ENCODE measurements around the gene PRR18.

The PRR18 gene

DNA sequence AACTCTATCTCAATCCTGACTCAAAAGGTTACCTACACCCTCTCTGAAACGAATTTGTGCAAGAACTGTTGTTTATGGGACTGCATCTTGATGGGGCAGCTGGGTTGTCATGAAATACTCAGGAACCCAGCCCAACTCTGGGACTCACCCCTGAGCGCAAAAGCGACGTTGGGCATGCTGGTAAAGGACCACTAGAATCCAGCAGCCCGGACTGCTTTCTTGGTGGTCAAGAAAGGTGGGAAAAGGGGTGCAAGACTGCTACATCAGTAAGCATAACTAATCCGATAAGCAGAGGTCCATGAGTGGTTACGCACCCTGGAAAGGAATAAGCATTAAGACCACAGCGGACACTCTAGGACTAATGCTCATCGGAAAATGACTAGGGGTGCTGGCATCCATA is 6.3 kb upstream of the PRR18 start:
- no peaks in the 10 kb centered on the region for H3K79me2 ChIP-seq (ENCODE audit: control insufficient read depth, insufficient read depth, low read length, unreplicated experiment)
- no peak overlapping the region for H3K4me3 ChIP-seq (ENCODE audit: low read depth, low read length)
- H3K27me3 ChIP-seq (ENCODE audit: insufficient read depth, low read length), result peaks cover 9% of the 10 kb centered on the region
- no peak overlapping the region for H2AFZ ChIP-seq (ENCODE audit: low read length, unreplicated experiment)
- no peaks in the 10 kb centered on the region for H3K36me3 ChIP-seq (ENCODE audit: insufficient read depth, low read length)
- no peak overlapping the region for H3K27ac ChIP-seq (ENCODE audit: low read depth, low read length)
- no peaks in the 10 kb centered on the region for H3K4me1 ChIP-seq (ENCODE audit: control insufficient read depth, insufficient read depth, low read length, unreplicated experiment)

DNA sequence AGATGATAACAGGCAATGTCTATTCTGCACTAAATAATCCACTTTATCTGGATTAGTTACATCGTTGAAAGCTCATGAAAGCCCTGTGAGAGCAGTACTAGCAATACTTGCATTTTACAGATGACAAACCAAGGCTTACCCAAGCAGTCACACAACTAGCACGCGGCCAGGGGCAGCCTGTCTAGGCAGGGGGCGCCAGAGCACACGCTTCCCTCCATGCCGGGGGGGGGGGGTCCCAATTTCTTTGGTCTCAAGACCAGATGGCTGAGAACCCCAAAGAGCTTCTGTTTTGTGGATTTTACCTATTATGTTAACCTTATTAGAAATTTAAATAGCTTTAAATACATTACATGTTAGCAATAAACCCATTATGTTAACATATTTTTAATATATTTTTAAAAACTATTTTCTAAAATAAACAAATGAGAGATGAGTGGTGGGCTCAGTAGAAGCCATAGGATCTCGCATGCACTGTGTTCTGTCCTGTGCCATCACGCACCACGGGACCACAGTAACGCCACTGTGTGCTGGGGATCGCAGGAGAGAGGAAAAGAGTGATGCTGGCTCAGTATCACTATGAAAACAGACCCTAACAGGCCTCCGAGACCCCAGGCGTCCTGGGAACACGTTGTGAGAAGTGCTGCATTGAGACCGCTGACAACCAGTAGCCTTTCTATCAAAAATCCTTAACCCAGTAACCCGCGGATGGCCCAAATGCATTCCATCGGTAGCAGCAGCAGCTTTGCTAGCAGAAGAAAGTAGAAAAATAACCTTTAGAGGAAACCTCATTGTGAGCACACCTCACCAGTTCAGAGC is 5.3 kb upstream of the PRR18 start:
- Histone ChIP-seq H3K27ac (ENCODE audit: low read depth, low read length) (no peak overlapping the region), H3K4me1 (ENCODE audit: control insufficient read depth, insufficient read depth, low read length, unreplicated experiment) (no peaks in the 10 kb centered on the region), H3K36me3 (ENCODE audit: insufficient read depth, low read length) (no peaks in the 10 kb centered on the region), H3K27me3 (ENCODE audit: insufficient read depth, low read length) (peaks cover 19% of the 10 kb centered on the region), H2AFZ (ENCODE audit: low read length, unreplicated experiment) (no peak overlapping the region), H3K79me2 (ENCODE audit: control insufficient read depth, insufficient read depth, low read length, unreplicated experiment) (no peaks in the 10 kb centered on the region), H3K4me3 (ENCODE audit: low read depth, low read length) (no peak overlapping the region)

DNA sequence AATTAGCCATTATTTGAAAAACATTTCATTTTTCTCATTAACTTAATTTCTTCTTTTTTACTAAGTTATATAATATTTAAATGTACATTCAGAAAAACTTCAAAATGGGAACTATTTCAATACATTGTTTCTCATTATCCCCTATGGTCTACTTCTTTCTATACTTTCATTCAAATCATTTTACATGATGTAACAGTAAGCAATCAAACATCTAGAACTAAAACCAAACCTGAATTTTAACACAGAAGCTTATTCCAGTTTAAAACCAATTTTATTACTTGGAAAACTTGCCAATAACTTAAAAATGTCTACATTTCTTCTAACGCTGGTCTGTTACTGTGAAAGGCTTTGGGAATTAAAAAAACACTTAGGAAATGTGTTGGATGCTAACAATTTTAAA is 4.6 kb upstream of the PRR18 start:
- H3K27ac ChIP-seq (ENCODE audit: low read depth, low read length), result no peak overlapping the region
- peaks cover 25% of the 10 kb centered on the region for H3K27me3 ChIP-seq (ENCODE audit: insufficient read depth, low read length)
- H3K4me1 ChIP-seq (ENCODE audit: control insufficient read depth, insufficient read depth, low read length, unreplicated experiment), result no peaks in the 10 kb centered on the region
- no peaks in the 10 kb centered on the region for H3K36me3 ChIP-seq (ENCODE audit: insufficient read depth, low read length)
- no peak overlapping the region for H3K4me3 ChIP-seq (ENCODE audit: low read depth, low read length)
- no peaks in the 10 kb centered on the region for H3K79me2 ChIP-seq (ENCODE audit: control insufficient read depth, insufficient read depth, low read length, unreplicated experiment)
- H2AFZ ChIP-seq (ENCODE audit: low read length, unreplicated experiment), result no peak overlapping the region

DNA sequence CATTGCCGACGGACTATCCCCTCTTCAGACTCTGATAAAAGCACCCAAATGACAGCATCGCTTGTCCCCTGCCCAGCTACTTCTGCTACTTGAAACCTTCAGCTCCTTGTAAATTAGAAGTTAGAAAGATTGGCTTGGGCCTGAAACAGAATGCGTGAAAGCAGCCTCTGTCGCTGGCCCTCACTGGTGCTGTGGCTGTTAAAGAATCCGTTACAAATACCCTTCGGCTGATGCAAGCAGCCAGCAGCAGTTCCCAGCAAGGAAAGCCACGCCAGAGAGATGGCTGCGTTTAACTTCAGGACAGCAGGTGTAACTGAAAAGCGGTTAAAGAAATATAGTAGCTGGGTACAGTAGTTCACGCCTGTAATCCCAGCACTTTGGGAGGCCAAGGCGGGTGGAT is 2.4 kb upstream of the PRR18 start:
- no peaks in the 10 kb centered on the region for H3K36me3 ChIP-seq (ENCODE audit: insufficient read depth, low read length)
- no peaks in the 10 kb centered on the region for H3K79me2 ChIP-seq (ENCODE audit: control insufficient read depth, insufficient read depth, low read length, unreplicated experiment)
- no peak overlapping the region for H3K4me3 ChIP-seq (ENCODE audit: low read depth, low read length)
- no peak overlapping the region for H2AFZ ChIP-seq (ENCODE audit: low read length, unreplicated experiment)
- peaks cover 46% of the 10 kb centered on the region for H3K27me3 ChIP-seq (ENCODE audit: insufficient read depth, low read length)
- H3K27ac ChIP-seq (ENCODE audit: low read depth, low read length), result no peak overlapping the region
- no peaks in the 10 kb centered on the region for H3K4me1 ChIP-seq (ENCODE audit: control insufficient read depth, insufficient read depth, low read length, unreplicated experiment)

DNA sequence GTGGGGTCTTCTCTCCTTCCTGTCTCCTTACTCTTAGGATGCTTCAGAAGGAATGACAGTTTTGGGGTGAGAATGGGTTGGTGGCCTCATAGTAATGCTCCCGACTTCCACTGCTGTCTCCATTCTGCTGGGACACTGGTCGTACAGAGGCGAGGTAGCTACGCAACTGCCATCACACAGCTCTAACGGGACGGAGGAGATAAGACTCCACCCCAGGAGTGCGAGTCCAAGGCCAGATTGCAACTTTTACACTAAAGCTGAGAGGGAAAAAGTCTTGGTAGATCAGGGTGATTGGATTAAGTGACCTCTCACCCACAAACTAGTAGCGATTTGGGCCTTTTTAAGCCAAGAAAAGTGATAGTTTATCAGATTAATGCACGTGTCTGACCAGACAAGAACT is 1.8 kb upstream of the PRR18 start:
- Histone ChIP-seq H3K4me3 (ENCODE audit: low read depth, low read length) (no peak overlapping the region), H3K27ac (ENCODE audit: low read depth, low read length) (no peak overlapping the region), H2AFZ (ENCODE audit: low read length, unreplicated experiment) (no peak overlapping the region), H3K27me3 (ENCODE audit: insufficient read depth, low read length) (peaks cover 52% of the 10 kb centered on the region), H3K36me3 (ENCODE audit: insufficient read depth, low read length) (no peaks in the 10 kb centered on the region), H3K79me2 (ENCODE audit: control insufficient read depth, insufficient read depth, low read length, unreplicated experiment) (no peaks in the 10 kb centered on the region), H3K4me1 (ENCODE audit: control insufficient read depth, insufficient read depth, low read length, unreplicated experiment) (no peaks in the 10 kb centered on the region)

DNA sequence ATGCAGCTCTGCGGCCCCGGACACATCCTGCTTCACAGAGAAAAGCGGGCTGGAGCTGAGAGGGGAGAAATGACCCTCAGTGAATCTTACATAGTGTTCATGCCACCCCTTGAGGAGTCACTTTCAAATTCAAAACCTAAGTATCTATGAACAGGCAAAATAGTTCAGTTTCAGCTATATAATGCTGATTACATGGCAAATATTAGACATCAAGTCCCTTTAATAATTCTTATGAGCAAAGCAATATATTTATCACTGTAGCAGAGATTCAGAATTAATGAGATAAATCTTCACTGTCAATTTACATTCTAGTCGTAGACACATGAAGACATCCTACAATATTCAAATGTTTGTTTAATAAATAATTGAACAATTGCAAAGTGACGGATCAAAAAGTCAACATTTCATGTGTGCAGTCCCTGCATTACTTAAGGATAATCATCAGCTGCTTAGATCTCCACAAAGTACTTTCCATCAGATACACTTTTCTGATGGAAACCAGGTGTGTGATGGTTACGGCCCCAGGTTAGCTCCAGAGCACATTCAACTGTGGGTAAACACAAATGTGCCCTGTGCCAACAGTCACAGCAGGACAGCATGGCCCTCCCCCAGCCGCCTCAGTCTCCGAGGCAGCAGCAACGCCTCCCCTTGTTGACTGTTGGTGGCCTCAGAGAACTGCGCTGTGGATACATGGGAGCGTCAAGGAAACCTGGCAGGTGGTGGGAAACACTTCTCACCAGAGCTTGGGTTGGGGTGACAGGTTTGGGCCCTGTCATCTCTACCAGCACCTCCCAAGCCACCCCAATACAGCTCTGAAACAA is 787 bp upstream of the PRR18 start:
- H3K79me2 ChIP-seq (ENCODE audit: control insufficient read depth, insufficient read depth, low read length, unreplicated experiment), result no peaks in the 10 kb centered on the region
- H3K4me3 ChIP-seq (ENCODE audit: low read depth, low read length), result peak overlapping the region; percentile 67; the same call in 1 of the 2 replicates
- H2AFZ ChIP-seq (ENCODE audit: low read length, unreplicated experiment), result no peak overlapping the region
- no peaks in the 10 kb centered on the region for H3K4me1 ChIP-seq (ENCODE audit: control insufficient read depth, insufficient read depth, low read length, unreplicated experiment)
- peaks cover 62% of the 10 kb centered on the region for H3K27me3 ChIP-seq (ENCODE audit: insufficient read depth, low read length)
- H3K36me3 ChIP-seq (ENCODE audit: insufficient read depth, low read length), result no peaks in the 10 kb centered on the region
- no peak overlapping the region for H3K27ac ChIP-seq (ENCODE audit: low read depth, low read length)

DNA sequence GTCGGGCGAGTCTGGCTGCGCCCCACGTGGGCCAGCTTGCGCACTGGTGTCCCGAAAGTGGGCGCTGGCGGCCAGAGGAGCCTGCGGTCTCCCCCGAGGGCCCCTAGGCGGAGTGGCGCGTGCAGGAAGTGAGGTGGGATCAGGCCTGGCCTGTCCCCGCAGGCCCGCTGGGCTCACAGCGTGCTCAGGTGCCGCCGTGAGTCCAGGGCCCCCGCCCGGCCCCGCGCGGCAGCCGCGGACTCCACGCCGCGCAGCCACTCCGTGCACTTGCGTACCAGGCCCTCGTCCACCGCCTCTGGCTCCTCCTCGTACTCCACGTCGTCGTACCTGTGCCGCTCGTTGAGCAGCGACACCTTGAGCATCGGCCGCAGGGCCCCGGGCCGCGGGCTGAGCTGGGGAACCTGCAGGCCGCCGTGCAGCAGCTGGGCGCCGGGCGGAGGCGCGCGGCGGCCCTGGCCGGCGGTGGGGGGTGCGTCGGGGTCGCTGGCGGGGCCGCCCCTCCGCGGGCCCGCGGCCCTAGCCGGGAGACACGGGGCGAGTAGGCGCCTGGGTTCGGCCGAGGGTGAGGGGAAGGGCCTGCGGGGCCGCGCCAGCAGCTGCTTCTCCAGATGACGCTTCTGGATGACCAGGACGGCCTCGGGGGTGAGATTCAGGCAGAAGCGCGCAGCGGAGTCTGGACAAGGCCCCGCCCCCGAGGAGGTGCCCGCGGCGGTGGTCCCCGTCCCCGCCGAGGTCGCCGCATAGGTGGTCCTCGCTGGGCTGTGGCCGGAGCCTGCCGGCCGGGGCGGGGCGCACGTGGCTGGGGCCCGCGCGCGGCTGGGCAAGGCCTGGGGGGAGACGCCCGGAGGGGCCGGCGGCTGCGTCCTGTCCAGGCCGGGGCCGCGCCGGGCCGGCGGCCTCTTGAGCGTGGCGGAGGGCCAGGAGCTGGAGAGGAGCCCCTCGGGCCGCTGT is 835 bp downstream of the PRR18 start:
- peak overlapping the region; percentile 67 for H3K4me3 ChIP-seq (ENCODE audit: low read depth, low read length)
- H3K27ac ChIP-seq (ENCODE audit: low read depth, low read length), result no peak overlapping the region
- no peaks in the 10 kb centered on the region for H3K36me3 ChIP-seq (ENCODE audit: insufficient read depth, low read length)
- H3K4me1 ChIP-seq (ENCODE audit: control insufficient read depth, insufficient read depth, low read length, unreplicated experiment), result no peaks in the 10 kb centered on the region
- peaks cover 76% of the 10 kb centered on the region for H3K27me3 ChIP-seq (ENCODE audit: insufficient read depth, low read length)
- H2AFZ ChIP-seq (ENCODE audit: low read length, unreplicated experiment), result peak overlapping the region; percentile 38
- H3K79me2 ChIP-seq (ENCODE audit: control insufficient read depth, insufficient read depth, low read length, unreplicated experiment), result no peaks in the 10 kb centered on the region

DNA sequence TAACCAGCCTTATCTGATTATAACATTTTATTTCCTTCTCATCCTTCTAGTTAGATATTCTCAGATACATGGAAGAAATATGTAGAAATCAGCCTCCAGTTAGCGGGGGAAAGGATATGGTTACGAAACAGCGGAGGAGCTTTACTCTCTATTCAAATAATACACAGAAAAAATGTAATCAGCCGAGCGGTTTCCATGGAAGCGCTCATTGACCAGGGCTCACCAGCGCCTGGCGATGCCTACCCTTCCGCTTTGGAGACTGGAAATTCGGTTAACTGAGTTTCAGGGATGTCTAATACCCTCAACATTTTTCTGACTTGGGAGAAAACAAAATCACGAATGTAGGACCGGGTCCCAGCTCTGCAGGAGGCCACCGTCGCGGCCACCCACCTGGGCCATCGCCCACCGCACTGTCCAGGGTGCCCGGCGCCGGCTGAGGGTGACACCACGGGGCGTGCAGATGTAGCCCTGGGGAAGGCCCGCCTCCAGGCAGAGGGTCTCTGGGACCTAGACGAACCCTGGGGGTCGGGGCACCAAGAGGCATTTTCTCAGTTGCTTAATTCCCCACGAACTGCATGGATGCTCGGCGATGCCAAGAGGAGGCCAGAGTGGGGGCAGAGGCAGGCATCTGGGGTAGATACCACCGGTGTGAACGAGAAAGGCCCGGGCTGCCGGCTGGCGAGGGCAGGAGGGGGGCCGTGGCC is 1.7 kb downstream of the PRR18 start:
- Histone ChIP-seq H3K4me1 (ENCODE audit: control insufficient read depth, insufficient read depth, low read length, unreplicated experiment) (no peaks in the 10 kb centered on the region), H3K27me3 (ENCODE audit: insufficient read depth, low read length) (peaks cover 78% of the 10 kb centered on the region)

DNA sequence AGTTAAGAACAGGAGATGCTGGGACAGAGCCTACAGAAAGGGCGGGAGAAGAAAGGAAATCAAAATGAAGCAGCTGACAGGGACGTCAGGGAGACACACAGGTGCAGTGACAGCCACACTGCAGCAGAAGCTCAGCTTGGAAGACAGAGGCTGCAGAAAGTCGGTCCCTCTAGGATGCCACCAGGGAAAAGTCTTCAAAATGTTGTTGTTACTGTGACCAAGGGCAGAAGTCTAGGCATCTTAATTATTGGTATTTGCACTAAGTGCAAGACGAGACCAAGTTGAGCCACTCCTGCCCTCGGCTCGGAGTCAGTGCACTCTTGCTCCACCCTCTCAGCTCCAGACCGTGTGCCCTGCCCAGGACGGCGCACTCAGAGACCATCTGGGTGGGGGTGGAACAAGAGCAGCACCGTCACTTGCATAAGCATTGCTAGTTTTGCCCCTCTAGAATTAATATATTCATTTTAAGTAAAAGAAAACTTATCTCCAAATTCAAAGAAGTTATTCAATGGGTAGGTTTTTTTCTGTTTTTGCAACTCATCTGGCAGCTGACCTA is 2.6 kb downstream of the PRR18 start:
- Histone ChIP-seq H3K4me1 (ENCODE audit: control insufficient read depth, insufficient read depth, low read length, unreplicated experiment) (no peaks in the 10 kb centered on the region), H3K4me3 (ENCODE audit: low read depth, low read length) (no peak overlapping the region), H3K36me3 (ENCODE audit: insufficient read depth, low read length) (no peaks in the 10 kb centered on the region), H3K79me2 (ENCODE audit: control insufficient read depth, insufficient read depth, low read length, unreplicated experiment) (no peaks in the 10 kb centered on the region), H3K27ac (ENCODE audit: low read depth, low read length) (no peak overlapping the region), H2AFZ (ENCODE audit: low read length, unreplicated experiment) (no peak overlapping the region), H3K27me3 (ENCODE audit: insufficient read depth, low read length) (peaks cover 78% of the 10 kb centered on the region)

More for the DNA sequence above, 1.7 kb downstream of the PRR18 start:
- H3K36me3 ChIP-seq (ENCODE audit: insufficient read depth, low read length), result no peaks in the 10 kb centered on the region
- no peak overlapping the region for H3K4me3 ChIP-seq (ENCODE audit: low read depth, low read length)
- H2AFZ ChIP-seq (ENCODE audit: low read length, unreplicated experiment), result no peak overlapping the region
- H3K79me2 ChIP-seq (ENCODE audit: control insufficient read depth, insufficient read depth, low read length, unreplicated experiment), result no peaks in the 10 kb centered on the region
- H3K27ac ChIP-seq (ENCODE audit: low read depth, low read length), result no peak overlapping the region
